HG03565 (cell line): Measurements from ENCODE around the gene RAB35.

Experiments used
- ATAC-seq: cut with Tn5 transposase; IDR thresholded peaks from one replicate; pipeline ENCODE4 v1.9.1; 2021; ENCODE audit warnings: mild to moderate bottlenecking, moderate library complexity; ENCODE audit not compliant: unreplicated experiment

Gene RAB35

DNA sequence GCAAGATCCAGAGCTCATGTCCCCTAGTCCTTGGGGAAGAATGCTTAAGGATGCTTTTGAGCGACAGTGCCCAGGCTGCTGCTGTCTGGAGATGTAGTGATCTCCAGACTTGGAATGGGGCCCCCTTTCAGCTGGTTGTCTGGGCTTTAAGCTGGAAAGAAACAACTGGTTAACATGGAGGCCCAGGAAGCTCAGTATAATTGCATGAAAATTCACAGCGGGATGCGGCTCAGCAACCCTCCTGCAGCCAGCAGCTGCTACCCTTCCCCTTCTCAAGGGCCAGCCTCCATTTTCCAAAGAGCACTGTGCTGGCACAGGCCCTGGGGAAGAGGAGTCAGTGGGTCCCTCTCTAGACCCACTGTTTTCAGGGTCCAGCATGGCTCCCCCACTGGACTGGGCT lies 26.3 kb downstream of the RAB35 start:
- no peak for ATAC-seq

DNA sequence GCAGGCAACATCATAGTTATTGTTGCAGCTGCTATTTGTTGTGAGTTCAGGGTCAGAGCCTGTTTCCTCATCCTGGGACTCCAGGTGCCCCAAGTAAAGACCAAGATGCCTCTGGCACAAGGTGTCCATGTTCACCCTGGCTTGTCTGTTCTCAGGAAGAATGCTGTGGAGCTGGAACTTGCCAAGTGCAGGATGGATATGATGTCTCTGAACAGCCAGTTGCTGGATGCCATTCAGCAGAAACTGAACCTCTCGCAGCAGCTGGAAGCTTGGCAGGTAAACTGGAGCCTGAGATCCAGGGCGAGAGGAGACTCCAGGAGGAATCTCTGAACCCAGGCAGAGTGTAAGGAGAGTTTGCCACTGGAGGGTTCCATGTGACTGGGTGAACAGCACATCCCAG lies 26.8 kb downstream of the RAB35 start:
- ATAC-seq = no peak

DNA sequence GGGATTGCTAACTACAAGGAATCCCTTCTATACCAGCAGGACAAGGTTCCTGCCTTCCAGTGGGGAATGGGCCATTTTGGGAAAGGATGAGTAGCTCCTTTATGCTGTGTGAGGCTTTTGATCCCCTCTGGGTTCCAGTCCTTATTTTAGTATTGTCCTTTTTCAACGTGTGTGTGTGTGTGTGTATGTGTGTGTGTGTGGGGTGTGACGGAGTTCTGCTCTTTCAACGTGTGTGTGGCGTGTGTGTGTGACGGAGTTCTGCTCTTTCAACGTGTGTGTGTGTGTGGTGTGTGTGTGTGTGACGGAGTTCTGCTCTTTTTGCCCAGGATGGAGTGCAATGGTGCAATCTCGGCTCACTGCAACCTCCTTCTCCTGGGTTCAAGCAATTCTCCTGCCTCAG lies 27.4 kb downstream of the RAB35 start:
- ATAC-seq = no peak

DNA sequence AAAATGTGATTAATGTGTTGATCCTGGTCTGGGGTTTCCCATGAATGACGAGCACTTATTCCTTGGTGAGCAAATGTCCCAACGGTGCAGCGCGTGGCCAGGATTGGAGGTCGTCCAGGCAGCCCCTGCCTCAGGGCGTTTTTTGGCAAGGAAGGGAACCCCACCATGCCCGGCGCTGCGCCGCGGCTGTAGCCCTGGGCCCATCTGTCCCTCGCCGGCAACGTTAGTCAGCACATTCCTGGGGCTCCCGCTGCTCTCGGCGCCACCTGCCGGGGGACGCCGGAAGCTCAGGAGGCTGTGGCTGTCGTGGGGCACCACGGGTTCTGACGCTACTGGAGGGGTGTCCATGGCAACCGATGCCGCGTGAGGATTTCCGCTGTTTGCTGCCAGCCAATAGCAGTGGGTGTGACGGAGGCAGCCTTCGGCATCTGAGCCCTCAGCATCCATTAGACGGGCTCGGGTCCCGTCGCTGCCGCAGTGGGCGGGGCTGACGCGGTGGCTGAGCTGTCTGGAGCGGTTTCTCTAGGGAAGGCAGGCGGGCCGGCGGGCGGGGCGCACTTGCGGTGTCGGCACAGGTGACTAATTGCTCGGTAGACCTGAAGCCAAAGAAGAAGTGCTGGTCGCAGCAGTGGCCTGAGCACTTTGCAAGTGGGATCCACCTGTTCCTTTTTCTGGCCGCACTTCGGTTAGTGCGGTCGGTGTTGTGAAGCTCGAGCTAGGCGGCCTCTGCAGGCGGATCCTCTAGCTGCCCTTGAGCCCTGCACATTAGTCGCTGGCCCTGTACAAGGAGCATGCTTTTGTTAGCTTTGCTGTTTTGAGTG lies 29.5 kb downstream of the RAB35 start:
- peak; percentile 96 for ATAC-seq

DNA sequence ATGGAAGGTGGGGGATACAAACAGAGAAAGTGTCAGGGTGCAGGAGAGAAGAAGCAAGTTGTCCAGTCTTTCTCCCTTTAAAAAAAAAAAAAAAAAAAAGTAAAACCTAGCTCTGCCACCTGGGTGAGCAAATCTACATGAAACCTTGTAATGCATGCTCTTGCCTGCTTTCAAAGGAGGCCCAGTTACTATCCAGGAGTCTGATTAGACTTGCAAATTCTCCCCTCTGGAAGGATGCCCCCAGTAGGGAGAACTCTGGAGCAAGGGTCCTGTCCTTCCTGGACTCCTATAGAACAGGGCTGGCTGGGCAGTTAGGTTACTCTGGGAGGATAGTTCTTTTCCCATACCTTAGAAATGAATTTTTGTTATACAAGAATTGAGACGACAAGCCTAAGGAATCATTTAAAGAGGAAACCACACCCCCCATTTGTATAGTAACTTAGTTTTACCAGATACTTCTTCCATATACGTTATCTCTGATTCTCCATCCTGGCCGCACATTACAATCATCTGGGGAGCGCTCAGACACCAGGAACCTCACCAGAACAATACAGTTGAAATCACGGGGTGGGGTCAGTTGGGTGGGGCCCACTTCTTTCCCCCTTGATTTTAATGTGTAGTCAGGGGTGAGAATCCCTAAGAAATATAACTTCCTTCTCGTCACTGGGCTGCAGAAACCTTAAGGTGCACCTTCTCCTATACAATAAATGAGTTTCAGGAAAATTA lies 30.5 kb downstream of the RAB35 start:
- no peak for ATAC-seq

DNA sequence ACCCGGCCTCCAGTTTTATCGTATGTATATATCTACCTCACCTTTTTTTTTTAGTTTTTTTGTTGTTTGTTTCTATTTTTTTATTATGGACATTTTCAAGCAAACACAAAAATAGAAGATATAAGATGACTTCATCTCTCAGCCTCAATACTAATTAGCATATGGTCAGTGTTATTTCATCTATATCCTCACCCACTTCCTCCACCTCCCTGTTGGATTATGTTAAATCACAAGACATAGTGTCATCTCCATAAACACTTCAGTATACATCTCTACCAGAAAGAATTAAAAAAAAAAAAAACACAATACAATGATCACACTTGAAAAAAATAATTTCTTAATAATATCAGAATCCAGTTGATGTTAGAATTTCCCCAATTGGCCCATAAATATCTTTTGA lies 34.9 kb downstream of the RAB35 start:
- no peak for ATAC-seq

DNA sequence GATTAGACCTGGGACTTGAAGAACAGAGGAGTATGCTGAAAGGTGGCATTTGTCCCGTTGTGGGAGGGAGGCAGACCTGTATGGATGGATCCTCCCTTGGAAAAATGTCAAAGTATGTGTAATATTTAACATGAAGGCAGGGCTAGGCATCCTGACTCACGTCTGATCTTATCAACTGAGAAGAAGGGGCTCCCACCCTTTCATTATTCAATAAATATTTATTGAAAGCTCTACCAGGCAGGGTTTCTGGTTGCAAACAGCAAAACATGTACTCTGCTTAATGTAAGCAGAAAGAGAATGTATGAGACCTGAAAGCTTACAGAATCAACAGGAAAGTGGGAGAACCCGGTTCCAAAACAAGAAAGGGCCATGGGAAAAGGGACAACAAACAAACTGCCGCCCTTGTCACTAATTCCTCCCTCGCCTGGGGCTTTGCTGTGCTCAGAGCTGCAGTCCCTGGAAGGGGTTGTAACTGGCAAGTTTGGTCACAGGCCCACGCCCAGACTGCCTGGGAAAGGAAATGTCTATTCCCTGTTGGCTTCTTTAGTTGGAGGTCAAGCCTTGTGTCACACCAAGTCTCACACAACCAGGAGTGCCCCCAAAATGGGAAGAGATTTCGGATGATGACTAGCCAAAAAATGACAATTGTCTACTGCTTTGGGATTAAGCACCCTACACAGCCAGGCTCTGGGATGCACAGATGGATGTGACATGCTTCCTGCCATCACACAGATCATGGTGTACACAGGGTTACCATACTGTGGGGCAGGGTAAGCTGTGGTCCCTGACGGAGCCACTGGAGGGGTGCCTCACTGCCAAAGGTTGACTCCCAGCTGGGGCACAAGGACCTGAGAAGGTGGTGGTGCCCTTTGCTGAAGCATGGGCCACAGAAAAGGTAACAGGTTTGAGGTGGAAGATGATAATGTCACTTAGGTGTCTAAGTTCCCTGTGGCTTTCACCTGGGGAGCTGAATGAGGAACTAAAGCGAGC lies 36.8 kb downstream of the RAB35 start:
- no peak for ATAC-seq

DNA sequence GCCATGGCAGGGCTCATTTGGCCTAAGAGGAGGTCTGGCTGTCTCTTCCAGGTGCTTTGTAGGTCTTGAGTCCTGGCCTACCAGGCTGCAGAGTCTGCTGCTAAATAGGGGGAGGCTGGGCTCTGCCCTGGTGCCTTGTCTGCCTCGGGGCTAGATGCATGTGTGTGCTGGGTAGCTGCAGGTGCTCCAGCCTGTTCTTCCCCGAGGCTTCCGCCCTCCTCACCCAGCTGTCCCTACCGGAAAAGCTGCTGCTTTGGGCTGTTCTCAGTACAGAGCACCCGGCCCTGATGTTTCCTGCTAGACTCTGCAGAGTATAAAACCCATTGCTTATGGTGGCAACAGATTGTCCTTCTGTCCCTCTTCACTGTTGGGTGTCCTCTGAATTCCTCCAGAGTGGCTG lies 37.7 kb downstream of the RAB35 start:
- ATAC-seq = no peak

DNA sequence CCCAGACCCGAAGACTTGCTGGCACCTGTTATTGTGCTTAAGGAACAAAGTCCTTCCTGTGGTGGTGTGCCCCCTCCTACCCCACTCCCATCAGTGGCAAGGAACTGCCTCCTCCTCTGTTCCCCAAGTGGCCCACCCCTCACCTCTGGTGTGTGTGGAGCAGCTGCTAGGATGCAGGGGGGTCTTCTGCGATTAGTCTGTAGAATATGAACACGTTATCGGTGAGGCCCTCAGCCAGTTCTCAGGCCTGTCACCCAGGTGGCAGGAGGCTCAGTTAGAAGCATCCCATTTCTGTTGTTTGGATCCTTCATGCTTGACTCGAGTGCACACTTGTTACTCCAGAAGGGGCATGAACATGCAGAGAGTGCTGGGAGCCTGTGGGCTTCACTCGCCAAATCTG lies 39.3 kb downstream of the RAB35 start:
- ATAC-seq = no peak

DNA sequence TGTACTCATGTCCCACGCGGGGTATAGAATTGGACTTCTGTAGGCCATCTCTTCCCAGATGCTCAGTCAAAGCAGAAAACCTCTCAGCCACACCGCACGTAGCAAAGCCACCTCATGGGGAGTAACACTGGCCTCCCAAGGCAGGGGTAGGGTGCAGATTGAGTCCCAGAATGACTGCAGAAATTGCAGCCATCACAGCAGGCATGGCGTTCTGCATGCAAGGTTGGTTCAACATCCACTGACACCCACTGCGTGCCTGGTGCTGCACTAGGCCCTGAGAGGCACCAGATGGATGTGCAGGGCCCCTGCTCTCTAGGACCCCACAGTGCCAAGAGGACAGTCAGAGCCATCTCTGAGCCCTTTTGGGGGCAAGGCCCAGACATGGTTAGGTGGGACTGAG lies 39.9 kb downstream of the RAB35 start:
- ATAC-seq = no peak

DNA sequence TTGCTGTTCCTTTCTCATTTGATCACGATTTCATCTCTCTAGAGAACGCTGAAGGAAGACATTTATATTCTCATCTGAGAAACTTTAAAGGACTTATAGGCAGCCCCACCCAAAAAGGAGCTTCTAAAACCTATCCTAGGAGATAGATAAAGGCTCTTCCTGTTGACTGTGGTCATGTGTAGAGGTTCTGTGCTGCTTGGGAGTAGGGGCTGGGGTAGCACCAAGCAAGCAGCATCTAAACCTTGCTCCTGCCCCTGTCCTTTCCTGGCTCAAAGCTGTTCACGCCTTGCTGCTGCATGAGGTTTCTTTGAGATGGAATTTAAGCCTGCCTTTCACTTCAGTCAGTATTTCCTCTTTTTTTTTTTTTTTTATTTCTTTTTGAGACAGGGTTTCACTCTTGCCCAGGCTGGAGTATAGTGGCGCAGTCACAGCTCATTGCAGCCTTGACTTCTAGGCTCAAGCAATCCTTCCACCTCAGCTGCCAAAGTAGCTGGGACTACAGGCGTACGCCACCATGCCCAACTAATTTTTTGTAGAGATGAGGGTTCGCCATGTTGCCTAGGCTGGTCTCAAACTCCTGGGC lies 41.4 kb downstream of the RAB35 start:
- ATAC-seq = no peak

DNA sequence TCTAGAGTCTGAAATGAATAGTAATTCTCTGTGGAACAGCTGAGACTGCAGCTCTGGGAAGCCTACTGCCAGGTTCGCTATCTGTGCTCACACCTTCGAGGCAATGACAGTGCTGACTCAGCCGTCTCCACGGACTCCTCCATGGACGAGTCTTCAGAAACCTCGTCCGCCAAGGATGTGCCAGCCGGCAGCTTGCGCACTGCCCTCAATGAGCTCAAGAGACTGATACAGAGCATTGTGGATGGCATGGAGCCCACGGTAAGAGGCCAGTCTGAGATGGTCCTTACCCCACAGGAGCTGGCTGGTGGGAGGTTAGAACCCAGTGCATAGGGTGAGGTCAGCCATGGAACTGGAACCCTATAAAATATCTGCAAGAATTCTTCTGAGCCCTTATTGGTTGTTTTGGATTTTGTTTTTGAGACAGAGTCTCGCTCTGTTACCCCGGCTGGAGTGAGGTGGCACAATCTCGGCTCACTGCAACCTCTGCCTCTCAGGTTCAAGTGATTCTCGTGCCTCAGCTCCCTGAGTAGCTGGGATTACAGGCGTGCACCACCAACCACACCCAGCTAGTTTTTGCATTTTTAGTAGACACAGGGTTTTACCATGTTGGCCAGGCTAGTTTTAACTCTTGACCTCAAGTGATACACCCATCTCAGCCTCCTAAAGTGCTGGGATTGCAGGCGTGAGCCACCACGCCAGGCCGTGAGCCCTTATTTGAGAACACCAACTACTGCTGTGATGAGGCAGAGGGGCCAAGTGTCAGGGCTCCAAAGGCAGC lies 43.9 kb downstream of the RAB35 start:
- ATAC-seq = no peak

DNA sequence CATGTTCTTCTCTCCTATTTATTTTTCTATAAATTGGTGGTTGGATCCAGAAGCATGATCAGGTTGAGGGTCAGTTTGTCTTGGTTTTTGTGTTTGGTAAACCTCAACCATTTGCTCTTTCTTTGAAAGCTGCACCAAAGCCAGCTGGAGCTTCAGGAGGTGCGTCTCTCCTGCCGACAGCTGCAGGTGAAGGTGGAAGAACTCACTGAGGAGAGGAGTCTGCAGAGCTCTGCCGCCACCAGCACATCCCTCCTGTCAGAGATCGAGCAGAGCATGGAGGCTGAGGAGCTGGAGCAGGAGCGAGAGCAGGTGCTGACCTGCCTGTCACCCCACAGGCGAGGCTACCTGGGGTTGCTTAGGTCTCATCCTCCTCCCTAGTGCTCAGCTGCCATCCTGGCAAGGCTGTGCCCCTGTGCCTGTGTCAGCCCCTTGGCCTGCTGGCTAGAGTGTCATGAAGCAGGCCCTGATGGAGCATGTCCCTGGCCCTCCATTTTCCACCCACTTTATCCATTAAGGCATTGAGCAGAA lies 45.0 kb downstream of the RAB35 start:
- no peak for ATAC-seq

DNA sequence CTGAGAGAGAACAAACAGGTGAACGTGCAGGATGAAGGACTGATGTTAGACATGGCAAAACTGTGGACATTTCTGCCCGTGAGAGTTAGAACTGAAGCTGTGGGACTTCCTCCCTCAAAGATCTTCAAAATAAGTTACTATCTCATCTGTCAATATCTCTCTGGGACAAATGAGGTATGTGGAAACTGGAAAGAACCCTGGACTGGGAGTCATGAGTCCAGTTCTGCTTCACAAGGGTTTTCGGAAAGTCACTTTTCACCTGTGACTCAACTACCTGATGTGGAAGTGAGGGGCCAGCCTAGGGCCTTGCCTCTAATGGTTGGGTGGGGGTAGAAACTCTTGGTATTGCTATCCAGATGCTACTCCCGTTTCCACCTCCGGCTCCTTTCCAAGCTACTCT lies 47.3 kb downstream of the RAB35 start:
- no peak for ATAC-seq

DNA sequence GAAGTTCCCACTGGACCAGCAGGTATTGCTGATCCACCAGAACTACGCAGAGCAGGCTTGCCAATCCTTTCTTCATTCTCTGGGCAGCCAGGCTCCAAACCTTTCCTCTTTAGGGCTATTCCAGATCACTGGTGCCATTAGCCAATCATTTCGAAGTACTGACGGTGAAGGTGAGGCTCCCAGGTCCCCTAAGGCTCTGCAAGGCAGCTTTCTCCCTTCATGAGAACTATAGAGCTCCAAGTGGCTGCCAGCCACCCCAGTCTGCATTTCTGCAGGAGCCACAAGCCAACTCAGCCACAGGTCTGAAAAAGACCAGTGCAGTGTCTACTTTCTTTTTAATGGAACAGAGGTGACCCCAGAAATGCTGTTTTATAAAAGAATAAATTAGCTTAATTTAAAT lies 48.7 kb downstream of the RAB35 start:
- no peak for ATAC-seq

DNA sequence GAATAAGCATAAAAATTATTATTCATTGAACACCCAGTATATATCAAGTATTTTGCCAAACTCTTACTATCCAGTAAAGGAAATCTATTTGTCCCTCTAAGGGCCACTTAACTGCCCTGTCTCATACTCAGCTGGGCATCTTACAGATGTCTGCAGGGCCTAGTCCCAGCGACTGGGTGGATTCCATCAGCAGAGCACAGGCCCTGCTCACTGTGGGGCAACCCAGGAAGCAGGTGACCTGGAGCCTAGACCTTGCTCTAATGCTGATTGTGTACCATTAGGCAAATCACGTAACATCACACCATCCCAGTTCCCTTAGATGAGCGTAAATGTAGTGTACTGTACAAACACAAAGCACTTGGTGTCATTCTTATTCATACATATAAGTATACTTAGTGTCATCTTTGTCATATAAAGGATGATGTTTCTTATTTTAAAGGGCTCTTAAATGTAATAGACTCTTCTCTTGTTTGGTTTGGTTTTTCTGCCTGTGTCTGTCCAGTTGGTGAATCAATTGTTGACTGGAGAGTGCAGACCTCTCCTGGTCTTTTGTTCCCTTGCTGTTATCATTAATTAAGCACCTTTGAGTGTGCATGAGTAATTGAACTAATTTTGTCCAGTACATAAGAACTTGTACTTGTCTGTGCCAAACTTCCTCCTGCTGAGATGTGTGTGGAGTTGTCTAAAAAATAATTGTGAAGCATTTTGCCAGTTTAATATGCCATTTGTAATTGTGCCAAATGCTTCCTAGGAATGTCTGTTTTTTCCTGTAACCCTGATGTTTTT lies 49.3 kb downstream of the RAB35 start:
- no peak for ATAC-seq

DNA sequence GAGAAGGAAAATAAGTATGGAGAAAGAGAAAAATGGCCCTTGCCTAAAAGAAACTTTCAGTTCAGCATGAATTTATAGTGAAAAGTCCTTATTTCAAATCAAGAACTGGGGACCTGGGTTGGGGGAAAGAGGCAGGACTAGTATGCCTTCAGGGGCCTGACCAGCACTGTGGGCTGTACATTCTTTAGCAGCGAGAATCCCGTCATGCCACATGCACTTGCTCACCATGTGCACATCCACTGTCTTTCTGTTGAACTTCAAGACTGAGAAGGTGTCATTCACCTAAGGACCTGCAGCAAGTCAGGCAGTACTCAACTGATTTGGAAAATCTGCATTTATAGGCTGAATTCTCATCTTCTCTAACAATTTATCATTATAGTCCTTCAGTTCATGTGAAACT lies 50.2 kb downstream of the RAB35 start:
- ATAC-seq = no peak

DNA sequence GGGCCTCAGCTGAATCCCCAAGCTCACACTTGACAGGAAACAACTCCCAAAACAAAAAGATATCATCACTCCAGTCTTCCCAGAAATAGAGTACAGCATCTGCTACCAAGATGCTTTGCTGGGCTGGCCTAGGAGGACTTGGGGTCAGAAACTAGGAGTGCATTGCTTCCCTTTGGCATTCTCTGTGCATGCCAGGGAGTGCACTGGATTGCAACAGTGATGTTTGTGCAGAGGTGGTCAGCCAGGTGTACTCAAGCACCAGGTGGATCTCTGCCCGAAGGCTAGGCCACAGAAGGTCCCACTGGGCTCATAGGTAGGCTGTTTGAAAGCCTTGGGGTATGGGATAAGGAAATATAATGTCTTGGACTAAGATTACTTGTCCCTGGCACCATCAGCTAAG lies 51.1 kb downstream of the RAB35 start:
- ATAC-seq = no peak
